RPMI8226 (cell line): ENCODE data around the gene DCUN1D3.
"Not testable (repeated sequence)": the region's sequence is repeated elsewhere in the genome, so short reads cannot be mapped to it uniquely, and the experiment has no call there.

Experiments used
- DNase-seq: peaks from one replicate; pipeline ENCODE4 v3.0.0-alpha.2; 2015

DCUN1D3 gene

GRCh38 chr16:20818929-20819585 is 81.1 kb downstream of the DCUN1D3 start:
- DNase-seq = no peak

GRCh38 chr16:20814784-20815183 is 85.4 kb downstream of the DCUN1D3 start:
- no peak for DNase-seq

GRCh38 chr16:20812510-20812909 is 87.6 kb downstream of the DCUN1D3 start:
- DNase-seq = no peak

- no peak for DNase-seq
Observed at GRCh38 chr16:20811889-20812439, 88.2 kb downstream of the DCUN1D3 start.

DNA sequence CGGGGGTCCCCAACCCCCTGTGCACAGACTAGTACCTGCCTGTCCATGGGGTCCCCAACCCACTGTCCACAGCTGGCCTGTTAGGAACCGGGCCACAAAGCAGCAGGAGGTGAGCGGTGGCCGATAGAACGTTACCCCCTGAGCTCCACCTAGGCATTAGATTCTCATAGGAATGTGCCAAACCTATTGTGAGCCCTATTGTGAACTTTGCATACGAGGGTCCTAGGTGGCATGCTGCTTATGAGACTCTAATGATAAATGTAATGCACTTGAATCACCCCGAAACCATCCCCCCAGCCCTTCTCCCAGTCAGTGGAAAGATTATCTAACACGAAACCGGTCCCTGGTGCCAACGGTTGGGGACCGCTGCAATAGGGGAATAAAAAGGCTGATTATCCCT is 92.3 kb downstream of the DCUN1D3 start:
- peak; percentile 11 for DNase-seq

DNA sequence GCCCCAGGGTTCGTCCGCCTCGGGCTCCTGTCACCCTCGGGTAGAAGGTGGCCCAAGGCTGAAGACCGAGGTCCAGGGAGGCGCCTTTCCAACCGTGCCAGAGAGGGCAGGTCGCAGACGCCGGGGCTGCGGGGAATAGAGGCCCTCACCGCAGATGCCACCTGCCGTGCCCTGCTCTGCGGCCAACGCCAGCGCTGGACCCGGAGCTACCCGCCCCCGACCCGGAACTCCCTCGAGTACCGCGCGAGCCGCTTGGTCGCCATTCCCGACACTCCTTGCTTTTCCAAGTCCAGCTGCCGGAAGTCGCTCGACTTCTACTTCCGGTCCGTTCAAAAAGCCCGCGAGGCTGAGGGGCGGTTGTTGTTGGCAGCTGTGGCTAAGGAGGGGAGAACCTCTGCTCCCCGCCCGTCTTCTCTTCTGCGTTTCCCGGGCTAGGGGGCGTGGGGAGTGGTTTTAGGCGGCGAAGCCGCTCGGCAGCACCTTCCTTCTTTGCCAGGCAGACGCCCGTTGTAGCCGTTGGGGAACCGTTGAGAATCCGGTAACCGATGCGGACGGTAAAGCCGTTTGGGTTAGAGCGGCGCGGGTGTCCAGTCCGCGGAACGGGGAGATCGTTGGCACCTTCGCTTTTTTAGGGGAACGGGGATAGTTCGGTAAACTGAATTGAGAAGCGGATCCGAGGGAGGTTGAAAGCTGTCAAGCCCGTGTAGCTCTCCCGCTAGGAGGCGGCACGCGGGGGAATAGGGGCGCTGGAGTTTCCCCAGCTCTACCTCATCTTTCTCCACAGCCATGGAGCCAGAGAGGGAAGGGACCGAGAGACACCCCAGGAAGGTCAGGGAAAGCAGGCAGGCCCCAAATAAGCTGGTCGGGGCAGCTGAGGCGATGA is 93.7 kb downstream of the DCUN1D3 start, which contains the start of the genes ERI2 and REXO5:
ERI2 (minus strand) TSS at position 305 of the 883 bp plus-strand sequence; CDS start at position 263, 42 bp downstream.
REXO5 (plus strand) TSS at position 360 of the 883 bp plus-strand sequence; CDS start at position 787, 427 bp downstream.
- DNase-seq = peak; percentile 89

- DNase-seq = not testable (repeated sequence)
Observed at GRCh38 chr16:20805684-20806167, 94.4 kb downstream of the DCUN1D3 start.
